A375 (cell line): ENCODE measurements around the gene TMSB15B. TPM values are rescaled to one million over a fixed set of nuclear protein-coding genes. Genes with fewer than 3 reads are reported as not detected.

Experiments used
- total RNA-seq: library from RNA; depleted of rRNA; stranded (reverse); fragments of >200 nt; shearing (Covaris generic); gene quantifications from 2 replicates; pipeline ENCODE4 v1.2.3, GENCODE V29; 2014; rRNA removed

TMSB15B gene
- total RNA-seq, result 1.5 and 2.1 TPM in 2 replicates

GRCh38 chrX:103962411-103963278 lies at the start of gene TMSB15B:
TSS of gene TMSB15B (plus strand) at chrX:103962627.

GRCh38 chrX:104013606-104014005 lies 51.2 kb downstream of the TMSB15B start, which contains the start of gene H2BW1:
TSS of gene H2BW1 (minus strand) at chrX:104013708. CDS start at chrX:104013576, 132 bp downstream.

Other genes starting within 250 kb of the TMSB15B start
- gene PLP1, start 185.8 kb upstream of the TMSB15B start, total RNA-seq, result 22.5 and 40.3 TPM in 2 replicates
- gene RAB9B, start 130.4 kb upstream of the TMSB15B start, total RNA-seq, result 0.23 and 0.34 TPM in 2 replicates
- 2.3 TPM in 1 of 2 replicates, not detected in the other for gene H2BW1, start 51.1 kb downstream of the TMSB15B start, total RNA-seq
- gene H2BW2, start 77.3 kb downstream of the TMSB15B start, total RNA-seq, result not detected in 2 replicates
- gene TMSB15C, start 113.6 kb downstream of the TMSB15B start, total RNA-seq, result 0.53 and 0.56 TPM in 2 replicates
- gene ZCCHC18, start 149.9 kb downstream of the TMSB15B start, total RNA-seq, result 3.0 TPM in 2 replicates
- gene SLC25A53, start 194.4 kb downstream of the TMSB15B start, total RNA-seq, result 12.5 and 14.4 TPM in 2 replicates
- 13.6 and 14.6 TPM in 2 replicates for gene FAM199X, start 203.8 kb downstream of the TMSB15B start, total RNA-seq